PC-3 (cell line): ENCODE data around the gene MACROD2. TPM values are rescaled to one million over a fixed set of nuclear protein-coding genes. Genes with fewer than 3 reads are reported as not detected.

Source experiments
- ATAC-seq: fragments of 200-7000 bp; cut with Tn5 transposase; 2 replicates; pipeline ENCODE4 v1.9.1; 2020; ENCODE audit warnings: mild to moderate bottlenecking, moderate library complexity
- BruUV-seq: library from RNA; stranded (reverse); fragments of 400-500 nt; replicated peaks from 2 replicates; lab custom pipeline; 2021; lab: Mats Ljungman, UMichigan
- CTCF ChIA-PET: fragments of 300-600 bp; sonication (Branson Sonifier 250); formaldehyde crosslinking; loops from one replicate; lab custom pipeline; 2022; ENCODE audit warnings: antibody characterized with exemption; lab: Charles Lee
- POLR2A ChIA-PET: fragments of 300-600 bp; sonication (Branson Sonifier 250); formaldehyde crosslinking; loops from one replicate; lab custom pipeline; 2022; ENCODE audit warnings: antibody characterized with exemption; ENCODE audit not compliant: unreplicated experiment; lab: Charles Lee
- DNase-seq: peaks from one replicate; pipeline ENCODE4 v3.0.0-alpha.2; 2015
- H2AFZ ChIP-seq: fragments of 300-600 bp; sonication (generic); 2 replicates; pipeline ENCODE4 v1.6.0; 2016; ENCODE audit warnings: antibody characterized with exemption, low read length
- H3F3A ChIP-seq: fragments of 300-600 bp; sonication (generic); one replicate; pipeline ENCODE4 v1.6.0; 2017; ENCODE audit warnings: antibody characterized with exemption, low read length, control low read depth, mild to moderate bottlenecking; ENCODE audit not compliant: unreplicated experiment
- H3K27ac ChIP-seq: fragments of 300-600 bp; sonication (generic); 2 replicates; pipeline ENCODE4 v1.5.1; 2016; ENCODE audit warnings: mild to moderate bottlenecking, low read length
- H3K27me3 ChIP-seq: fragments of 300-600 bp; sonication (generic); 2 replicates; pipeline ENCODE4 v1.6.1; 2016; ENCODE audit warnings: low read length, mixed read lengths
- H3K36me3 ChIP-seq: fragments of 300-600 bp; sonication (generic); 2 replicates; pipeline ENCODE4 v1.6.1; 2016; ENCODE audit warnings: low read depth, mixed run types, low read length, mixed read lengths
- H3K4me1 ChIP-seq: fragments of 300-600 bp; sonication (generic); 2 replicates; pipeline ENCODE4 v1.5.1; 2016; ENCODE audit warnings: low read length; ENCODE audit not compliant: insufficient read depth
- H3K4me2 ChIP-seq: fragments of 300-600 bp; sonication (generic); 2 replicates; pipeline ENCODE4 v1.6.0; 2016; ENCODE audit warnings: low read length
- H3K4me3 ChIP-seq: fragments of 300-600 bp; sonication (generic); 2 replicates; pipeline ENCODE4 v1.5.1; 2016; ENCODE audit warnings: mild to moderate bottlenecking, low read length, mixed read lengths
- H3K79me2 ChIP-seq: fragments of 300-600 bp; sonication (generic); 2 replicates; pipeline ENCODE4 v1.6.1; 2017; ENCODE audit warnings: low read length, mixed read lengths
- H3K9ac ChIP-seq: fragments of 300-600 bp; sonication (generic); 2 replicates; pipeline ENCODE4 v1.6.0; 2016; ENCODE audit warnings: mild to moderate bottlenecking, low read length
- H3K9me2 ChIP-seq: fragments of 300-600 bp; sonication (generic); replicated peaks from 2 replicates; pipeline ENCODE4 v1.6.1; 2016; ENCODE audit warnings: mixed run types, low read length, mixed read lengths
- H3K9me3 ChIP-seq: fragments of 300-600 bp; sonication (generic); 2 replicates; pipeline ENCODE4 v1.6.1; 2016; ENCODE audit warnings: low read length, mixed read lengths
- H4K20me1 ChIP-seq: fragments of 300-600 bp; sonication (generic); 2 replicates; pipeline ENCODE4 v1.6.1; 2016; ENCODE audit warnings: low read length, mixed read lengths
- EZH2 ChIP-seq: fragments of 300-600 bp; sonication (generic); IDR thresholded peaks from one replicate; pipeline ENCODE4 v1.6.1; 2017; ENCODE audit warnings: antibody characterized with exemption, mild to moderate bottlenecking, low read length; ENCODE audit not compliant: unreplicated experiment
- EZH2phosphoT487 ChIP-seq: fragments of 300-600 bp; sonication (generic); IDR thresholded peaks from 2 replicates; pipeline ENCODE4 v1.6.1; 2018; ENCODE audit warnings: mild to moderate bottlenecking, antibody characterized with exemption, low read length, borderline replicate concordance
- intact Hi-C: fragments of 100-400 bp; cut with micrococcal nuclease; formaldehyde crosslinking; loops from 2 replicates; pipeline ENCODE4 v1.9.0; 2023
- total RNA-seq: library from RNA; depleted of rRNA; stranded (reverse); fragments of >200 nt; gene quantifications from 2 replicates; pipeline ENCODE4 v1.2.3, GENCODE V29; 2014
- TF ChIP-seq, protein P1 (sequence below): fragments of 300-600 bp; sonication (generic); conservative IDR thresholded peaks from 2 replicates; pipeline ENCODE4 v1.5.1; 2017; ENCODE audit warnings: antibody characterized with exemption, low read depth, mild to moderate bottlenecking, low read length

The MACROD2 gene
- total RNA-seq, 1 experiment from 2014 or later: 3.1 TPM

DNA sequence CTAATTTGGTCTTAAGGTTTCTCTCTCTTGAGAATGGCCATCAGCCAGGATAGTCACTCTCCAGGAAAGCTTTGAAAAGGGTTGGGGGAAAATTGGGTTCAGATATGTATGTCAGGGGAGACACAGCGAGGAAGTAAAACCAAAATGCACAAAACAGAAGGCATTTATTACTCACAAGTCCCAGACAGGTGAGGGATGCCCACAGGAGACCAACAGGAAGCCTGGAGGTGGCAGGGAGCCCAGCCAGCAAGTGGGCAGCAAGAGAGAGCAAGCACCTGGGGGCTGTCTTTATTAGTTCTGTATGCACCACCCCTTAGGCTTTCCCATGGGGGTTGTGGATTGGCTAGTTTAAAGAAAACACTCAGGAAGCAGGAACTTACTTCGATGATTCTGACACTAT lies 1870.2 kb downstream of the MACROD2 start:
- Histone ChIP-seq H2AFZ (no peak overlapping the region), H3K27ac (no peak overlapping the region), H3K79me2 (no peaks in the 10 kb centered on the region), H3F3A (no peaks in the 10 kb centered on the region), H3K4me3 (no peak overlapping the region), H3K9me2 (no peaks in the 10 kb centered on the region), H3K36me3 (no peaks in the 10 kb centered on the region), H4K20me1 (no peaks in the 10 kb centered on the region), H3K4me1 (no peaks in the 10 kb centered on the region), H3K27me3 (no peaks in the 10 kb centered on the region), H3K9me3 (no peaks in the 10 kb centered on the region), H3K4me2 (no peak overlapping the region), H3K9ac (no peak overlapping the region)
- no peak for ATAC-seq
- intact Hi-C loops: no loop called here
- ChIA-PET CTCF (no interaction called here), POLR2A (no interaction called here)
- BruUV-seq: no TSS peak
- no peak for TF ChIP-seq EZH2phosphoT487
- no peak for DNase-seq

DNA sequence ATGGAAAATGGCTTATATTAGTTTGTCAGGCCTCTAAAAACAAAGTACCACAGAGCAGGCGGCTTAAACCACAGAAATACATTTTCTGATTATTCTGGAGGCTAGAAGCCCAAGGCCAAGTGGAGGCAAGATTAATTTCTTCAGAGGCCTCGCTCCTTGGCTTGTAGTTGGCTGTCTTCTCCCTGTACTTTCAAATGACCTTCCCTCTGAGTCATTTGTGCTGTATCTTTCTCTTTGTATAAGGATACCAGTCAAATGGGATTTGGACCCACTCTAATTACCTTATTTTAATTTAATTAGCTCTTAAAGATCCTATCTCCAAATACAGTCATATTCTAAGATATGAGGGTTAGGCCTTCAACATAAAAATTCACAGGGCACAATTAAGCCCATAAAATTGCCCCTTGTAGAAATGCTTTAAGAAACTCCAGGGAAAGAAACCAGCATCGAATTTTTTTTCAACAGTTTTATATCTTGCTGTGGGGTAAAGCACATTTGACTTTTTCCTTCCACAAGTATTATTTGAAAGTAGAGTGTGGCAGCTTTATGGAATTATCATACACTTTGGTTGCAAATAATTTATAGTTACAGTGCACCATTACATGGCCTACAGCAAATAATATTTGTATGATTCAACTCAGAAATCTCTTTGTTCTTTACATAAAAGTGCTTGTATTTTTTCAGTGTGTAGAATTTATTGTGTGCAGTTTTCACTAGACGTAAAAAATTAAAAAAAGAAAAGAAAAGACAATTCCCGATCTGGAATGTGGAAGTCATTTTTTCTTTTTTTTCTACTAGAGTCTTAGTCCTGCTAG lies 1871.8 kb downstream of the MACROD2 start:
- ChIA-PET POLR2A (no interaction called here), CTCF (no interaction called here)
- no peak overlapping the region for H3K27ac ChIP-seq
- H3K9me3 ChIP-seq: no peaks in the 10 kb centered on the region
- H3K9me2 ChIP-seq: no peaks in the 10 kb centered on the region
- H4K20me1 ChIP-seq: no peaks in the 10 kb centered on the region
- no peak overlapping the region for H3K4me3 ChIP-seq
- H2AFZ ChIP-seq: no peak overlapping the region
- no peaks in the 10 kb centered on the region for H3K4me1 ChIP-seq
- ATAC-seq: peak; percentile 40; the same call in 1 of the 2 replicates
- no peak for DNase-seq
- no peak overlapping the region for H3K9ac ChIP-seq
- intact Hi-C loops: no loop called here
- H3K36me3 ChIP-seq: no peaks in the 10 kb centered on the region
- H3K4me2 ChIP-seq: no peak overlapping the region
- TF ChIP-seq, protein P1, sequence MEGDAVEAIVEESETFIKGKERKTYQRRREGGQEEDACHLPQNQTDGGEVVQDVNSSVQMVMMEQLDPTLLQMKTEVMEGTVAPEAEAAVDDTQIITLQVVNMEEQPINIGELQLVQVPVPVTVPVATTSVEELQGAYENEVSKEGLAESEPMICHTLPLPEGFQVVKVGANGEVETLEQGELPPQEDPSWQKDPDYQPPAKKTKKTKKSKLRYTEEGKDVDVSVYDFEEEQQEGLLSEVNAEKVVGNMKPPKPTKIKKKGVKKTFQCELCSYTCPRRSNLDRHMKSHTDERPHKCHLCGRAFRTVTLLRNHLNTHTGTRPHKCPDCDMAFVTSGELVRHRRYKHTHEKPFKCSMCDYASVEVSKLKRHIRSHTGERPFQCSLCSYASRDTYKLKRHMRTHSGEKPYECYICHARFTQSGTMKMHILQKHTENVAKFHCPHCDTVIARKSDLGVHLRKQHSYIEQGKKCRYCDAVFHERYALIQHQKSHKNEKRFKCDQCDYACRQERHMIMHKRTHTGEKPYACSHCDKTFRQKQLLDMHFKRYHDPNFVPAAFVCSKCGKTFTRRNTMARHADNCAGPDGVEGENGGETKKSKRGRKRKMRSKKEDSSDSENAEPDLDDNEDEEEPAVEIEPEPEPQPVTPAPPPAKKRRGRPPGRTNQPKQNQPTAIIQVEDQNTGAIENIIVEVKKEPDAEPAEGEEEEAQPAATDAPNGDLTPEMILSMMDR: no peak
- TF ChIP-seq EZH2phosphoT487: no peak
- no peak for TF ChIP-seq EZH2
- no peaks in the 10 kb centered on the region for H3F3A ChIP-seq
- no TSS peak for BruUV-seq
- H3K79me2 ChIP-seq: no peaks in the 10 kb centered on the region
- H3K27me3 ChIP-seq: no peaks in the 10 kb centered on the region

DNA sequence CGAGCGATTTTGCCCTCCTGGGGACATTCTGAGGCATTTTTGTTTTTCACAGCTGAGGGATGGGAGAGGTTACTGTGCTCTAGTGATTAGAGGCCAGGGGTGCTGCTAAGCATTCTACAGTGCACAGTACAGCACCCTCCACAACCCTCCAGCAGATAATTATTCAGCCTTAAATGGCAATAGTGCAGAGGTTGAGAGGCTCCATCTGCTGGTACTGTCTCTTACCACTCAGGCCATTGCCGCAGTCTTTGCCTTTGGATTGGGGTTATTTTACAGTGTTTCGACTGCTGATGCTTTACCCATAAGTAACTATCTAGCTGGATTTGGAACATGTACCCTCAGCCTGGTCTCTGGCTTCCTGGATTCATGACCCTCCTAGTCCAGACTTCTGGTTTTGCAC lies 1872.6 kb downstream of the MACROD2 start:
- ChIA-PET POLR2A (no interaction called here), CTCF (no interaction called here)
- H3K27me3 ChIP-seq: no peaks in the 10 kb centered on the region
- ATAC-seq (peak; percentile 65), DNase-seq (peak; percentile 44)
- H3K79me2 ChIP-seq: no peaks in the 10 kb centered on the region
- TF ChIP-seq, protein P1: peak; percentile 58
- no peak for TF ChIP-seq EZH2phosphoT487
- TF ChIP-seq EZH2: no peak
- H3K9ac ChIP-seq: no peak overlapping the region
- no peak overlapping the region for H3K27ac ChIP-seq
- no peaks in the 10 kb centered on the region for H4K20me1 ChIP-seq
- no peaks in the 10 kb centered on the region for H3K9me2 ChIP-seq
- no peak overlapping the region for H3K4me3 ChIP-seq
- H3F3A ChIP-seq: no peaks in the 10 kb centered on the region
- intact Hi-C loops: no loop called here
- no peaks in the 10 kb centered on the region for H3K9me3 ChIP-seq
- H3K36me3 ChIP-seq: no peaks in the 10 kb centered on the region
- no TSS peak for BruUV-seq
- no peak overlapping the region for H2AFZ ChIP-seq
- no peak overlapping the region for H3K4me2 ChIP-seq
- H3K4me1 ChIP-seq: no peaks in the 10 kb centered on the region
